HG03196 (cell line): ENCODE measurements around the gene KRTAP3-3.

Experiments used
- ATAC-seq: cut with Tn5 transposase; IDR thresholded peaks from one replicate; pipeline ENCODE4 v1.9.1; 2021; ENCODE audit not compliant: unreplicated experiment

Gene KRTAP3-3

DNA sequence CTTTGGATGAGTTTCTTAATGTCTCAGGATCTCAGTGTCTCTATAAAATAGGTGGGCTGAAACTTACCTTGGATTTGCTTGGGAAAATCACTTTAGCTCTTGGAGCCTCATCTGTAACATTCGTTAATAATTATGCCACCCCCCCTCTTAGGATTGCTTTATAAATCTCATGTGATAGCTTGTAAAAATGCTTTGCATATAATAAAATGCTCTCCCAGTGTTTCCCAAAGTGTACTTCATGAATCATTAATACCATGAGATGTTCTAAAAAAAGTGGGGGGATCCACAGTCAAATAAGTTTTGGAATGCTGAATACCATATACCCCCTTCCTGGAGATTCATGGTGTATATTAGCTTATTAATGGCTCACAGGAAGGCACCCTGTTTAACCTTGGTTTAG lies 32.4 kb downstream of the KRTAP3-3 start:
- ATAC-seq, result no peak

DNA sequence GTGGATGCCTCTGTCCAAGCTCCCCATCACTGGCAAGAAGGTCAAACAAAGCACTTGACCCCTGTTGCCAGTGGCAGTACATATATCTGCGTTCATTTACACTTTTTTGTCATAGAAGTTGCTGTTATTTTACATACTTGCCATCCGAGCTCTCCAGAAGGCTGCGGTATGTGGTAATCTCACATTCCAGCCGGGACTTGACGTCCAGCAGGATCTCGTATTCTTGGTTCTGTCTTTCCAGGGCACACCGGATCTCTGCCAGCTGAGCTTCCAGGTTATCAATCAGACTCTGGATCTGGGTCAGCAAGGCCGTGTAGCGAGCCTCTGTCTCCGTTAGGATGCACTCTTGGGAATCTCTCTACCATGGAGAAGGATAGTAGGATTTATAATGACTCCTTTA lies 33.8 kb downstream of the KRTAP3-3 start:
- ATAC-seq, result no peak

DNA sequence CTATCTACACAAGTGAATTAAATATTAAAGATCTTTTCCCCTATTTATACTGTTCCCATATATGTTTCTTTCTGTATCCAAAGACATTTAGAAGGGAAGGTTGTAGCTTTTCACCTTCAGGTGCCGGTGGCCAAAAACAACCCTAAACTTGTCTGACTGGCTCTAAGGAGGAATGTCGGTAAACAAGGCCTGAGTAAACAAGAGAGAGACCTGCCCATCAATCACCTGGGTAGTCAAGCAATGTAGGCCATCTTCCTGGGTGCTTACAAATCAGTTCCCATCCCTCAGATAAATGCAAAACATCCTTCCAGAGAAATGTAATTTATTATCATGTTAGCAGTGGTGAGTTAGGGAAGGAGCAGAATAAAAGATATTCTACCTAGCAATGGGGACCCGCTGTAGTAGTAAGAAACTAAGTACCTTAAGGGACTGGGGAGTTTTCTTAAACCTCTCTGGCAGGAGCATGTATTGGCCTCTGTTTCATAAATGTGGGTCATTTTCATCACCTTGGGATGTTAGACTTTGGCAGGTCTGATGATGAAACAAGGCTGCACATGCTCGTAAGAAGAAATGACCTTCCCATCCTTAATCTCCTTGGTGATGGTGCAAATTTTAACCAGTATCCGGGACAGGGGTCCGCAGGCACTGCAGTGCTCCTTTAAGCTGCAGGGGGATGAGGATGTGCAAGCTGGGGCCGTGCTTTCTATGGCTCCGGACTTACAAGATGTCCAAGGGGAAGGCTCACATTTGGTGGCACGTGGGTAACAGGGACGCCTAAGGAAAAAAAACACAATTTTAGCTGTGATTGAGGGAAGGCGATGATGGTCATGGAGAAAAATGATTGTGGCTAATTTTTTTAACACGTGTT lies 35.6 kb downstream of the KRTAP3-3 start:
- ATAC-seq, result no peak

GRCh38 chr17:40956401-40957254 lies 37.3 kb downstream of the KRTAP3-3 start:
- no peak for ATAC-seq

DNA sequence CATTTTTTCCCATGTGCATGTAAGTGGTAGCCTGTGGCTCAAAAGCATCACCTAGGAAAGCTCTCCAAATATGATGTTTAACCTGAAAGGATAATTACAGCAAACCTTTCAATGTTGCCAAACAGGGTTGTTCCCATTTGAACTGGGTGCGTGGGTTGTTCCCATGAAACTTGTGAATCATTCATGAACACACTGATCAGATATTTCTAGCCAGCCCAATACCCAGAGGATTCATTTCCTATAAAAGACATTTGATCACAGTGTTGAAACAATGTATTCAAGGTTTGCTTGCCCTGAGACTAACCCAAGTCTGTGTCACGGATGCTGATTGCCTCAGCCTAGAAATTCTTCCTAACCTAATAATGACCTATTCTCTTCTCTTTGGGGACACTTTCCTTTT lies 40.1 kb downstream of the KRTAP3-3 start:
- ATAC-seq, result no peak

GRCh38 chr17:40952661-40953060 lies 41.3 kb downstream of the KRTAP3-3 start:
- ATAC-seq, result no peak

DNA sequence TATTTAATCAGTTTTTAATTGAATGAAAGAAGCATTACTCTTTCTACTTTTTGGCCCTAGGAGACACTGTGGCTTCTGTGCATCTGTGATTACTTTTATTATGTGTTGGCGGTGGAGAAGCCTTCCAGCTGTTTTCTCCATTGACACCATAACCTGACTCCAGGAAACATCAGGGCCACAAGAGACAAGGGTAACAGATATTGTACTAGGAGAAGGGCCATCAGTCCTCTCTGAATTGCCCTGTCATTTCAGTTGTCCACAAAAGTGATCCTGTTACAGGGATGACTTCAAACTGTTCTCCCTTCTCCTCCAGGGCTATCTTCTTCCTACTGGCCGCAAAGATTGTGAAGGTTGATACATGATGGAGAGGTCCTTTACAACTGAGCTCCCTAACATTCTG lies 41.8 kb downstream of the KRTAP3-3 start:
- ATAC-seq, result no peak

DNA sequence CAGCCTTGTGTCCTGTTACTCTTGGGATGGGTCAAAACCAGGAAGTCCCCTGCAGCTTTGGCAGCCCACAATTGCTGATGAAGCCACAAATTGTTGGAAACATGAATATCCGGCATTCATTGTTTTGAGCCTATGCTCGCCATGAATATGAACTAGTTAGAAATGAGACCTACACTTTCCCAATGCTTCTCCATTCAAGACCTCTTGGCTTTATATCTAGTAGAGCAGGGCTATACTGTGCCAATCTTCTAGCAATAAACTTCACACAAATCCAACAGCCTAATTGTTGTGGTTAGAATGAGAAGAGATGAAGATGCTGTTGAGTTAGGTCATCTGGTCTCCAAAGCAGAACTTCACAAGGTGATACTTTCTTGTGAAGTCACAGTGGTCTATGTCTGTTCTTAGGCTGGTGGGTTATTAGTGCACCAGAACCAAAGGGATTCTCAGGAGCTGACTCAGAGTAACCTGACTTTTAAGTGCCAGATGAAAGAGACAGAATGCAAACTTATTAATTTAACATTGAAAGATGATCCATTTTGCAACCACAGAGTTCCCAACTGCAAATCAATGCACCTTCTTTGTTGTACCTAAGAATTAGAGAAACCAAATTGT lies 42.8 kb downstream of the KRTAP3-3 start:
- no peak for ATAC-seq

DNA sequence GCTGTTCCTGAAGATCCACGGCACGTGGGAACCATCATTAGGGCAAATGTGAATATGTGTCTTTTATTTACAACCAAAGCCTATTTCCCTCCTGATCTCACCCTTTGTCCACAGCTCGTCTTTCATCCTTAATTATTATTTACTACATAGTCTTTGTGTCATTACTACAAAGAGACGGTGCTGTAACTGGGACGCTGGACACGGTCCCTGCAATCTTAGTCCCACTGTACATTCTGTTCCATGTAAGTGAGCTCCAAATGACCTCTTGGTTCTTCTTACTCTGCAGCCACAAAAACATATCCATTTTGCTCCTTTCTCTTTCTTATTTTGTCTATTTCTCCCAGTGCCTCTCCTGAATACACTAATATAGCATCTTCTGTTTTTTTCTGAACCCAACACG lies 43.8 kb downstream of the KRTAP3-3 start:
- no peak for ATAC-seq

DNA sequence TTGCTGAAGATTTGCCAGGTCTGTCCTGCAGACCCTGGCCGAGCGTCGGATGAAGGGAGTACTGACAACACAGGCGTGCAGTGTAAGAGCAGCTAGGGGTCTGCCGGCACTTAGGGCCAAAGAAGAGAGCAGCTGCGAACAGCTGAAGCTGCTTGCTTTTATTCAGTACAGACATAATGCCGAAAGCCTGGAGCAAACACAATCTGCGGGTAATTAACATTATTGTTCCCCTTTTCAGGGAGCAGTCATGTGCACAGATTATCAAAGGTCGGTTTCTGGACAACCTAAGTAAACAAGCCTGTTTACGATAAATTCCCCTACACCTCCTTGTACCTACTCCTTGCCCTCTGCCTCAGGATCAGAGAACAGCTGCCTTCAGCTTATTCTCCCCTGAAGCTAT lies 44.5 kb downstream of the KRTAP3-3 start:
- no peak for ATAC-seq

GRCh38 chr17:40947929-40948328 lies 46.0 kb downstream of the KRTAP3-3 start:
- ATAC-seq, result no peak

- no peak for ATAC-seq
These were observed 48.5 kb downstream of the KRTAP3-3 start for GRCh38 chr17:40945414-40945813.

- no peak for ATAC-seq
These were observed 49.4 kb downstream of the KRTAP3-3 start for GRCh38 chr17:40944531-40944930.
